ENCODE measurements around the gene CCDC51.

DNA sequence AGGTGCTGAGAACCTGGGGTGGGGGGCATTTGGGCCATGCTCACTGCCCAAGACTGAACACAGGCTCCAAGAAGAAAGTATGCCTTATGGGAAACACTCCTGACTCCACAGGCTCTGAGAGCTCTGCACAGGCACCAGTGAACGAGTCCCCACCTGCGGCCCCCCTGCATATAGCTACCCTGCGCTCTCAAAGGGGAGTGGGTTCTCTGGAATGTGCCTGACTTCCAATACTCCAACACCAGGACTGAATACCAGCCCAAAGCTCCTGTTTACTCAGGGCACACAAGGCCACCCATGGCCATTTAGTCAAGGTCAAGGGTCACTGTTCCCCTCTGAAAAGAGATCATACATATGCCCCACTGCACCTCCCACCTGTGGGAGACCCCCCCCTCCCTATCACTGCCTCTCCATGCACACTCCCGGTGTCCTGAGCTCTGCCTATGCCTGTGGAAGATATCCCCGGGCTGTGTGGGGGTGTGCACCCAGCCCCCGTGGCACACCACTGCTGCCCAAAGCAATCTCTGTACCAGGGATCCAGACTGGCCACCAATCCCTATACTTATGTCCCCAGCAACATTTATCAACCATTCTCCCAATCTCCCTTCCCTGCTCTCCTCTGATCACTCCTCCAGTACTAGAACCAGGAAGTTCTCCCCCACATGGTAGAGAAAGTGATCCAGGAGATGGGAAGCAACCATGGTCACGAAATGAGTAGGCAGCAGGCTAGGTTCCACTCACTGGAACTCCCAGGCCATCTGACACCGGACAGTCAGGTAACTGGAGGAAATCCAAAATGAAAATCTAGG is 8.5 kb downstream of the CCDC51 start:
- TF ChIP-seq GATA2 (IDR thresholded peaks at IDR 0.05; ENCODE audit: low read depth, low read length) (no peak), GATA3 (IDR thresholded peaks at IDR 0.05; ENCODE audit: low read depth, low read length) (no peak)

Data from SH-SY5Y (cell line).